NCI-H774 (cell line): ENCODE measurements around the gene EPN1.
"Not testable (repeated sequence)": the region's sequence is repeated elsewhere in the genome, so short reads cannot be mapped to it uniquely, and the experiment has no call there.

ENCODE experiments used
- DNase-seq: peaks from one replicate; lab custom pipeline; 2025; lab: John Stamatoyannopoulos, UW

Gene EPN1

GRCh38 chr19:55693336-55693974 lies 18.4 kb downstream of the EPN1 start:
- DNase-seq: no peak

DNA sequence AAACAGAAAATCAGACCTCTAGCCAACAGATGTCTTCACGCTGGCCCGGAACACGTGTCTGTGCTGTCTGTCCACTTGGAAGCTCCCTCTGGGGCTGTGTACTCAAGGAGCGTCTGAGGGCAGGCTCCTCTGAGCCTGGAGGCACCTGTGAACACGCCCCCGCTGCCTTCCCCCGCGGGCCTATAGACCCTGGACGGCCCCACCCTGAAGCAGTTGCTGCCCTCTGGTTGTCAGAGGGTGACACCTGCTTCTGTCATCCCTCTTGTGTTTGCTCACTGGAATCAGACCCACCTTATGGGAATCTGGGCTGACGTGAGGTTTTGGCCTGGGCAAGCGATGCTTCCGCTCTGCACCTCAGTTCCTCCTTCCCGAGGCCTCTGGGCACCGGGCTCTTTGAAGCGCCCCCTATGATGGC lies 19.2 kb downstream of the EPN1 start:
- no peak for DNase-seq

- DNase-seq: no peak
These were observed 19.8 kb downstream of the EPN1 start for GRCh38 chr19:55694656-55695491.

GRCh38 chr19:55695511-55696290 lies 20.7 kb downstream of the EPN1 start:
- DNase-seq: no peak

DNA sequence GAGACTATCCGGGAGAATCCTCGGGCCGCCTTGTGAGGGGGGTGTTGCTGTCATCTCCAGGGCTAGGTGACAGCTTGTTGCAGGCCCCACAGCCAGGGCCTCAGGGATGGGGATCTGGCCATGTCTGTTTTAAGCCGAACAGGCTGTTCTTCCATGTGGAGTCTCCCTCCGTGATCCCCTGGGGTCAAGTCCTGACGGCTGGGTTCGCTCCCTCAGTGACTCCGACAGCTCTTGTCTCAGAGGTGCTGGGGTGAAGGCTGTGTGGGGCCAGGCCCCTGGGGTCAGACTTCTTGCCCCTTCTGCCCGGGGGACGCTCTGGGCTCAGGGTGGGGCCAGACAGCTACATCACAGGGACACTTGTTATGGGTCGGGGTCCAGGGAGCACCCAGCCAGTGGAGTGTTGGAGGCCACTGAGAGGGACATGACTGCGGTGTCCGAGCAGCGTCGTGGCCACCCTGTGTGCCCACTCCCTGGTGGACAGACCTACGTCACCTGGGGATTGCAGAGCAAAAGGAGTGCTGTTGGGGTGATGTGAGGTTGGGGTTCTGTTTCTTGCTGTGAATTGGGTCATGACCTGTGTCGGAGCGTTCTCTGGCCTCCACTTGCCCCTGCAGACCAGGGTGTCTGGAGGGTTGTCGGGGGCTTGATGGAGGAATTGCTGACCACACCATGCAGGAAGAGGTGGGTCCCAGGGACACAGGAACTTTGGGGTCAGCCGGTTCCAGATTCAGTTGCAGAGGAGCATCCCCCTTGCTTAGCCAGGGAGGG lies 21.5 kb downstream of the EPN1 start:
- DNase-seq: no peak

- no peak for DNase-seq
These were observed 22.0 kb downstream of the EPN1 start for GRCh38 chr19:55697069-55697440.

DNA sequence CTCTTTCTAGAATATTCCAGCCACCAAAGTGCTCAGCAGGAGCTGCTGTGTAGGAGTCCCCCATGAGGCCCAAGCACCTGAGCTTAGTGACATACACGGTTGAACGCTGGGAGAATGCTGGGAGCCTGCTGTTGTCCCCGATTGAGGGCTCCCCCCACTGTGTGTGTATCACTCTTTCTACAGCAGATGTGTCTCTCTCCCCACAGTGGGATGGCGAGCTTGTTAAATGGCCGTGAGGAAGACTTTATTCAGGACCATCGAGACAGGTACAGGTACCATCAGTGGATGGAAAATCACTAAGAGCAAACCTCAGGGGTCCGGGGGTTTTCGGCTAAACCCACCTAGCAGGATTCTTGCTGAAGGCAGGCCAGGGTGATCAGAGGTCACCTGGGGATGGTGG lies 22.7 kb downstream of the EPN1 start:
- no peak for DNase-seq

GRCh38 chr19:55698256-55698655 lies 23.2 kb downstream of the EPN1 start:
- no peak for DNase-seq

DNA sequence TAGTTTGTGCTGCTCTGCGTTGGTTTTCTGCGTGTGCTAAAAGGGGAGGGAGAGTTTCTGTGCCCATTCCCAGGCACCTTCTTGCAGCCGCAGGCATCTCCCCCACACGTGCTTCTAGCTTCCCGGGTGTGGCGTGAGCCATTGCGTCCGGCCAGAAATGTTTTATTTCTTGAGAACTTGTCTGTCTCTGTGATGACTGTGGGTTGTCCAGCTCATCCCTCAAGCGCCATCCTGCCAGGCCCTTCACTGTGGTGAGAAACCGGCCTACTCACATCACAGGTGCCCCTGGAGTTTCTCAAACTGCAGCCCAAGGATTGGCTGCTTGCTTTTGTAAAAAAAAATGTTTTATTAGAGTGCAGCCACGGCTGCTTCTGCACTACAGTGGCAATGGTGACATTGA lies 24.2 kb downstream of the EPN1 start:
- no peak for DNase-seq

DNA sequence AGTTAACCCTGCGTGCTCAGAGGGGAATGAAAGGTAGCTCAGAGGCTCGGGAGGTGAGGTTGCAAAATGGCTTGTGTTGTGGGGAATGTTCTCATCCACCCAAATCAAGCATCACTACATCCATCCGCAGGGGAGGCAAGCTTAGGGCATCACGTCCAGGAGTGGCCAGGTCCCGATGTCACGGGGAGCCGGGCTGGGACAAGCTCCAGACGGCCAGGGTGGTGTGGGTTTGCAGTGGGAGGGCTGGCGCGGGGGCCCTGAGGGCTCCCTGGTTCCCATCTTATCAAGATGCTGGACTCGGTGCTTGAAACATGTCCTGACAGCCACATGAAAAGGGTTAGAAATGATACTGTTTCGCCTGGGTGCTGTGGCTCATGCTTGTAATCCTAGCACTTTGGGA lies 25.8 kb downstream of the EPN1 start:
- no peak for DNase-seq

- DNase-seq: no peak
These were observed 27.2 kb downstream of the EPN1 start for GRCh38 chr19:55702131-55702627.

DNA sequence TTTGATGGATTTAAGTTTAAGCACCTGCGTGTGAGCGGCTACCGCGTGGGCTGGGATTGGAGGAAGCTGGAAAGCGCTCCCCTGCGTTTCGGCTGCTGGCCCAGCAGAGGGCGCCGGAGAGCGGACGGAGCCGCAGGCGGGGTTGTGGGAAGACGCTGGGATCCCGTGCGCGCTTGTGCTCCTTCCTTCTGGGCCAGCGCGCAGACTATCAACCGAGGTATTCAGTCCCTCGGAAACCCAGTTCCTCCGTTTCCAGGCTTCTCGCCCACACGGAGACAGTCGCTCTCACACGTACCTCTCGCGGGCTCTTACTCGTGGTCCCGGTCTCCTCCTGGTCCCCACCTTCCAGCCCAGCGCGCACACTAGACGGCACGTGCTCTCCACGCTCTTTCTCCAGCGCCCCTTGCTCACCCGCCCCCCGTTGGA lies 28.8 kb downstream of the EPN1 start:
- no peak for DNase-seq

DNA sequence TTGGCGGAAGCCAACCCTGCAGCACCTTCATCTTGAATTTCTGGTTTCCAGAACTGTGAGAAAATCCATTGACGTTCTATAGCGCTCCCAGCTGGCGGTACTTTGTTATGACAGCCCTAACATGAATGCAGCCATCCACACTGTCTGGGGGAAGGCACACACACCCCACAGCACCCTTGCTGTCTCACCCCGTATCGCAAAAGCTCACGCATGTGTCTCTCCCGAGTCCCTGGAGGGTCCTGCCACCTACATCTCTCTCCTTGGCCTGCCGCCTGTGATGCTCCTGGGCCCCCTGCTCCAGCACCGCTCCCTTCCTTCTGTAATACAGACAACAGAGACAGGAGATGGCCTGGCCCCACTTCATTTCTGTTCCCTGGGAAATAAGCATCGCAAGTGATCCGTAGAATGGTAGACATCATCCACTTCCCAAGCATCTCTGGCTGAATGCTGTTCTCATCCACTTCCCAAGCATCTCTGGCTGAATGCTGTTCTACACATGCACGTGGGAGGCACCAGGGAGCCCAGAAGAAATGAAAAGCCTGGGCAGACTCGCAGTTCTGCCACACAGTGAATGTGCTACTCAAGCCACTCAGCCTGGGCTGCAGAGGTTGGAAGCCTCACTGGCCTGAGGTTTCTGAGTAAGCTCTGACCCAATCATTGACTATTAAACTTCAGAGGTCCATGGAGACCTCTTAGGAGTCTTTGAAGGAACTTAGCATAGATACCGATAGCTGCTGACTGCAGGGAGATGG lies 29.6 kb downstream of the EPN1 start:
- DNase-seq: no peak

DNA sequence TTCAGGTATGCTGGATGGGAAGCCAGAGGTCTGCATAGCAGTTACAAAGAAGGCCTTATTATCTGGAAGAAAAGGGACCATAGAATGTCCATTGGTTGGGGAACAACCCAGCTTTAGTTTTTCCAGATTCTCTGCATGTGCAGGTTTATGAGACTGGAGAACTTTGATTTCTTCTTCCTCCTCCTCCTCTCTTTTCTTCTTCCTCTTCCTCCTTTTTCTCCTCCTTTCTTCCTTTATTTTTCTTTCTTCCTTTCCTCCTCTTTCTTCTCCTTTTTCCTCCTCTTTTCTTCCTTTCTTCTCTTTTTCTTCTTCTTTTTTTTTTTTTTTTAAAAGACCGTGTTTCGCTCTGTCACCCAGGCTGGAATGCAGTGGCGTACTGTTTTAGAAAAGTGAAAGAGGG lies 30.9 kb downstream of the EPN1 start:
- DNase-seq: no peak

DNA sequence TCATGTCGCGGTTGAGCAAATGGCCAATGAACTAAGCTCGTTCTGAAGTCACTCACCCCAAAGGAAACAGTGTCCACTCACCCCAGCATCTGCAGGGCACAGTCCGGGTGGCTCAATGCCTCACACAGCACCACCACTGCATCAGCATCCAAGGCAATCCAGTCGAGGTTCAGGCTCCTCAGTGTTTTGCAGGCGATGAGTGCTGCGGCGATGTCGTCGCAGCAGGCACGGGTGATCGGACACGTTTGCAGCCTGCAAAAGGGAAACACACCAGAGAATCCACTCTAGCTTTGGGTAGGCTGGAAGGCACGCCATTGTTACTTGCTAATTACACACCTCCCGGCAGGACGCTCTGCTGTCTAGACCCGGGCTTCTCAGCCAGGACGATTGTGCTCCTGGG lies 36.7 kb downstream of the EPN1 start:
- DNase-seq: no peak

- DNase-seq: no peak
These were observed 38.0 kb downstream of the EPN1 start for GRCh38 chr19:55712804-55713631.

- DNase-seq: no peak
These were observed 41.5 kb downstream of the EPN1 start for GRCh38 chr19:55716531-55716930.

DNA sequence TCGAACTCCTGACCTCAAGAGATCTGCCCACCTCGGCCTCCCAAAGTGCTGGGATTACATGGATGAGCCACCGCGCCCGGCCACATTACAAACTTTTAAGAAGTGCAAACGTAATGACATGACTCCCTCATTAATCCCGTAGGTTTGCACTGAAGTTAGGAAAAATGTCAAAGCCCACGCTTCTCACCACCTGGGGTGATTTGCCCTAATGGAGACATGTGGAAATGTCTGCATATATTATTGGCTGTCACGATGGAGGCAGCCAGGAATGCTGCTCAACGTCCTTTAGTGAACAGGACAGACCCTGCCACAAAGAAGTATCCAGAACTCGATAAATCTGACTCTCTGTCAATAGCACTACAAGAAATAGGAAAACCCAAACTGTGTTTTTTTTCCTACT lies 42.2 kb downstream of the EPN1 start:
- no peak for DNase-seq

DNA sequence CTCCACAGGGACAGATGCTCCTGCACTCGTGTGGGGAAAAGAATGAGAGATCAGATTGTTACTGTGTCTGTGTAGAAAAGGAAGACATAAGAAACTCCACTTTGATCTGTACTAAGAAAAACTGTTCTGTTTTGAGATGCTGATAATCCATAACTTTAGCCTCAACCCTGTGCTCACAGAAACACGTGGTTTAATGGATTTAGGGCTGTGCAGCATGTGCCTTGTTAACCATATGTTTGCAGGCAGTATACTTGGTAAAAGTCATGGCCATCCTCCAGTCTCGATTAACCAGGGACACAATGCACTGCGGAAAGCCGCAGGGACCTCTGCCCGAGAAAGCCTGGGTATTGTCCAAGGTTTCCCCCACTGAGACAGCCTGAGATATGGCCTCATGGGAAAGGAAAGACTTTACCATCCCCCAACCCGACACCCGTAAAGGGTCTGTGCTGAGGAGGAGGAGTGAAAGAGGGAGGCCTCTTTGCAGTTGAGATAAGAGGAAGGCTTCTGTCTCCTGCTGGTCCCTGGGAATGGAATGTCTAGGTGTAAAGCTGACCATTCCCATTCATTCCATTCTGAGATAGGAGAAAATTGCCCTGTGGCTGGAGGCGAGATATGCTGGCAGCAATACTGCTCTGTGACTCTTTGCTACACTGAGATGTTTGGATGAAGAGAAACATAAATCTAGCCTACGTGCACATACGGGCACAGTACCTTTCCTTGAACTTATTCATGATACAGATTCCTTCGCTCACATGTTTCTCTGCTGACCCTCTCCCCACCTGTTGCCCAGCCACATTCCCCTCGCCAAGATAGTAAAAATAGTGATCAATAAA lies 43.1 kb downstream of the EPN1 start:
- not testable (repeated sequence) for DNase-seq
